ENCODE results near the gene SH3BGRL3. TPM values are rescaled to one million over a fixed set of nuclear protein-coding genes. Genes with fewer than 3 reads are reported as not detected.

Gene SH3BGRL3
- total and polyA plus RNA-seq, 2 experiments from 2014 or later: 30.9 to 370 TPM

GRCh38 chr1:26276432-26276838, 3.5 kb upstream of the SH3BGRL3 start:
- Histone ChIP-seq H3K79me2 (replicated peaks; ENCODE audit: insufficient read depth) (no peaks in the 10 kb centered on the region), H3K27ac (ENCODE audit: low read depth) (no peak overlapping the region), H3K4me2 (no peak overlapping the region), H3K4me1 (ENCODE audit: insufficient read depth) (peaks cover 6% of the 10 kb centered on the region), H3K27me3 (ENCODE audit: insufficient read depth) (no peaks in the 10 kb centered on the region), H3K4me3 (no peak overlapping the region), H2AFZ (no peak overlapping the region), H3K9me2 (ENCODE audit: insufficient read depth) (no peaks in the 10 kb centered on the region), H3K36me3 (ENCODE audit: insufficient read depth) (peaks cover 31% of the 10 kb centered on the region), H3F3A (replicated peaks; ENCODE audit: low read depth) (peaks cover 28% of the 10 kb centered on the region), H4K20me1 (replicated peaks; ENCODE audit: insufficient read depth) (no peaks in the 10 kb centered on the region; the same call in 1 of the 2 replicates)
- Mint-ChIP-seq H3K36me3 (ENCODE audit: low read depth) (peaks cover 70% of the 10 kb centered on the region), H3K9me3 (no peaks in the 10 kb centered on the region; the same call in 2 of the 3 replicates), H3K27ac (no peak overlapping the region), H3K27me3 (ENCODE audit: insufficient read depth, low read depth, poor library complexity) (peaks cover 13% of the 10 kb centered on the region), H3K4me3 (no peak overlapping the region), H3K4me1 (peaks cover 33% of the 10 kb centered on the region)
- TF ChIP-seq ZNF462 (CRISPR knock-in tag; IDR thresholded peaks at IDR 0.05) (no peak), POLR2AphosphoS5 (IDR thresholded peaks at IDR 0.05; ENCODE audit: low read depth) (no peak), ZNF114 (CRISPR knock-in tag; IDR thresholded peaks at IDR 0.05) (no peak), EZH2phosphoT487 (IDR thresholded peaks at IDR 0.05; ENCODE audit: unreplicated experiment) (no peak), NANOG (IDR thresholded peaks at IDR 0.05; ENCODE audit: borderline replicate concordance) (no peak), STAT1 (IDR thresholded peaks at IDR 0.05; ENCODE audit: unreplicated experiment) (no peak), REST (IDR thresholded peaks at IDR 0.05; ENCODE audit: unreplicated experiment) (no peak), CREB1 (CRISPR knock-in tag; IDR thresholded peaks at IDR 0.05; ENCODE audit: low read depth) (no peak), ZNF331 (CRISPR knock-in tag; IDR thresholded peaks at IDR 0.05; ENCODE audit: low read depth) (no peak), EZH2 (IDR thresholded peaks at IDR 0.05; ENCODE audit: low read depth, unreplicated experiment) (no peak), ETS1 (IDR thresholded peaks at IDR 0.05) (no peak), JUNB (IDR thresholded peaks at IDR 0.05; ENCODE audit: unreplicated experiment) (no peak)
- TF ChIP-seq, protein P1, sequence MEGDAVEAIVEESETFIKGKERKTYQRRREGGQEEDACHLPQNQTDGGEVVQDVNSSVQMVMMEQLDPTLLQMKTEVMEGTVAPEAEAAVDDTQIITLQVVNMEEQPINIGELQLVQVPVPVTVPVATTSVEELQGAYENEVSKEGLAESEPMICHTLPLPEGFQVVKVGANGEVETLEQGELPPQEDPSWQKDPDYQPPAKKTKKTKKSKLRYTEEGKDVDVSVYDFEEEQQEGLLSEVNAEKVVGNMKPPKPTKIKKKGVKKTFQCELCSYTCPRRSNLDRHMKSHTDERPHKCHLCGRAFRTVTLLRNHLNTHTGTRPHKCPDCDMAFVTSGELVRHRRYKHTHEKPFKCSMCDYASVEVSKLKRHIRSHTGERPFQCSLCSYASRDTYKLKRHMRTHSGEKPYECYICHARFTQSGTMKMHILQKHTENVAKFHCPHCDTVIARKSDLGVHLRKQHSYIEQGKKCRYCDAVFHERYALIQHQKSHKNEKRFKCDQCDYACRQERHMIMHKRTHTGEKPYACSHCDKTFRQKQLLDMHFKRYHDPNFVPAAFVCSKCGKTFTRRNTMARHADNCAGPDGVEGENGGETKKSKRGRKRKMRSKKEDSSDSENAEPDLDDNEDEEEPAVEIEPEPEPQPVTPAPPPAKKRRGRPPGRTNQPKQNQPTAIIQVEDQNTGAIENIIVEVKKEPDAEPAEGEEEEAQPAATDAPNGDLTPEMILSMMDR (conservative IDR thresholded peaks at IDR 0.05; ENCODE audit: low read depth in 2 of 2): no peak
- DNase-seq (ENCODE audit: low spot score): no peak
- ATAC-seq: no peak

Data from GM23338 (cell line).